GM18951 (cell line): ENCODE measurements around the gene ALG6.

Source experiments
- POLR2A ChIP-seq: IDR thresholded peaks from 4 replicates; pipeline ENCODE4 v1.6.1; 2011; ENCODE audit warnings: mild to moderate bottlenecking; ENCODE audit not compliant: insufficient read length, insufficient read depth; ENCODE audit errors: extremely low read depth
- in situ Hi-C: fragments of 300-500 bp; cut with MboI; formaldehyde crosslinking; loops from one replicate; pipeline ENCODE4 v1.12.0; 2022; ENCODE audit warnings: low sequenced_read_pairs, mixed read lengths, inconsistent platforms; ENCODE audit not compliant: unreplicated experiment

ALG6 gene

DNA sequence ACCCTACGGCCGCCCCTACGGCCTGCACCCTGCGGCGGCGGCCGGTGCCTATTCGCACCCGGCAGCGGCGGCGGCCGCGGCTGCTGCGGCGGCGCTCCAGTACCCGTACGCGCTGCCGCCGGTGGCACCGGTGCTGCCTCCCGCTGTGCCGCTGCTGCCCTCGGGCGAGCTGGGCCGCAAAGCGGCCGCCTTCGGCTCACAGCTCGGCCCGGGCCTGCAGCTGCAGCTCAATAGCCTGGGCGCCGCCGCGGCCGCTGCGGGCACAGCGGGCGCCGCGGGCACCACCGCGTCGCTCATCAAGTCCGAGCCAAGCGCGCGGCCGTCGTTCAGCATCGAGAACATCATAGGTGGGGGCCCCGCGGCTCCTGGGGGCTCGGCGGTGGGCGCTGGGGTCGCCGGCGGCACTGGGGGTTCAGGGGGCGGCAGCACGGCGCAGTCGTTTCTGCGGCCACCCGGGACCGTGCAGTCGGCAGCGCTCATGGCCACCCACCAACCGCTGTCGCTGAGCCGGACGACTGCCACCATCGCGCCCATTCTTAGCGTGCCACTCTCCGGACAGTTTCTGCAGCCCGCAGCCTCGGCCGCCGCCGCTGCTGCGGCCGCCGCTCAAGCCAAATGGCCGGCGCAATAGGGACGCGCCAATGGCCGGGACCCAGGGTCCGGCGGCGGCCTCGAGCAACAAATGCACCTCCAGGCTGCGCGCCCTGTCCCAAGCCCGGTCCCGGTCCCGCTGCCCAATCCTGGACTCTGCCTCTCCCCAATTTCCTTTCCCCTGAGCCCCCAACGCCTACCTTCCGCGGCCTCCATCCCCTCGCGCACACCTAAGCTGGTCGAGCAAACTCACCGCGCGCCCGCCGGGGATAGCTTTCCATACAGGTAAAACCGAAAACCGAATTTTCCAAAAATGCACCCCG lies 43.3 kb upstream of the ALG6 start:
- in situ Hi-C loops = no loop called here
- TF ChIP-seq POLR2A = no peak

- in situ Hi-C loops = no loop called here
- TF ChIP-seq POLR2A = no peak
Observed at GRCh38 chr1:63324779-63325119, 42.7 kb upstream of the ALG6 start.

DNA sequence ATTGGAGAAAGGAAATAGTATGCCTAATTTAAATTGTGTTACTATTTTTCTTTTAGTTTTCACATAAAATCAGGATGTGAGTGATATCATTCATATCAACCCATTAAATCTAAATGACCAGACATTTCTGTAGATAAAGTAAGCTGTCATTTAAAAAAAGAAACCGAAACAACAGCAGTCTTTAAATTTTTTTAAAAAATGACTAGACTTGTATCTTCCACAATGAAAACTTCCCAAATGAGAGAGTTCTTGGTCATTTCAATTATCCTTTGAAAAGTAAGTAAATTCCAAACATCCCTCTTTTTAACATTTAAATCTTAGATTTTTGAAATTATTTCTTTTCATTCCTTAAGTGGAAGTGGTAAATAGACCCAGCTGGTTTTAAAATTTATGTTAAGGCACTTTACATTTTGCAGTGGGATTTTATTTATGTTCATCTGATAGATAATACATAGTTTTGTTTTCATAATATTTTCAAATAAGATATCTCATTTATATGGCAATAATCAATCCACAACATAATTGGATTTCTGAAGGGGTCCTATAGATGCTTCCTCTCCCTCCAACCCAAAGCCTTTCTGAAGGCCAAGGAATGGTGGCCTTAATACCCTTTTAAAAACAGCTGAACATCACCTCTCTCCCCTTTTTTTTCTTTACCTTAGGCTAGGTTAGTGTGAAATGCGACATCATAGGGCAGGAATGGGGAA lies 42.0 kb upstream of the ALG6 start:
- no peak for TF ChIP-seq POLR2A
- in situ Hi-C loops = no loop called here

- in situ Hi-C loops = no loop called here
- TF ChIP-seq POLR2A = no peak
Observed at GRCh38 chr1:63326106-63326472, 41.3 kb upstream of the ALG6 start.

DNA sequence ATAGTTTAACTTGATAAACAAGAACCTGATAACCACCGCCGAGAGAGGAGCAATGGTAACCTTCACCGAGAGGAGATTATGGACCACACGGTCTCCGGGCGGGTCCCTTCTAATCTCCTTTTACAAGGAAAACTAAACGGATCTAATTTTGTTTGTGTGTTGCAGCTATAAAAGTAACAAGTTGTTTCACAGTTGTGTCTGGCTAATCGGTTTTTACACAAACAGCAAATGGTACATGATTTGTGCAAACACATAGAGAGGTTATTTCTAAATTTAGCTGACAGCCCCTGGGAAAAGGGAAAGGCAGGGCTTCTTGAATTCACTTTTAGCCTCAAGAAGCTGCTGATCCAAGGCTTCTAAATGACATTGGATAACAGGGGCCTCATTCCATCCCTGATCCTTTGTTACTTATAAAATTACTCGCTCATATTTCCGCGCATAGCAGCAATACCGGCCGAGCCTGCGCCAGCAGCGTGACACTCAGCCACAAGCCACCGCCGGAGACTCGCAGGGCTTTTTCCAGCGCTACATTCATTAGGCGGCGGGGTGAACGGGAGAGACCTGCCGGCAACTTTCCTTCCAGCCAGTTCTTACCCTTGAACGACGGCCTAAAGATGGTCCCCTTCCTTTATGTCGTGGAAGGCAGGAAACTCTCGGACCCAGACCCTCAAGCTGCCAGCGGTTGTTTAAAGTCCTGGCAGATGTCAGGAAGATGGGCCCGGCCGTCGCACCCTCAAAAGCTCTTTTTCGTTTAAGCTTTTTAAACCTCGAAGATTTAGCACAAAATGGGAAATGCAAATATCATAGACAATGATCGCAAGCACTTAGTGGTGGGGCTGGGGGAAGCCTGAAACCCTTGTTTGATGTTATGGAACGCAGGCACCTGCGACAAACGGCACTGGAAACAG lies 40.7 kb upstream of the ALG6 start:
- in situ Hi-C loops = no loop called here
- TF ChIP-seq POLR2A = no peak

DNA sequence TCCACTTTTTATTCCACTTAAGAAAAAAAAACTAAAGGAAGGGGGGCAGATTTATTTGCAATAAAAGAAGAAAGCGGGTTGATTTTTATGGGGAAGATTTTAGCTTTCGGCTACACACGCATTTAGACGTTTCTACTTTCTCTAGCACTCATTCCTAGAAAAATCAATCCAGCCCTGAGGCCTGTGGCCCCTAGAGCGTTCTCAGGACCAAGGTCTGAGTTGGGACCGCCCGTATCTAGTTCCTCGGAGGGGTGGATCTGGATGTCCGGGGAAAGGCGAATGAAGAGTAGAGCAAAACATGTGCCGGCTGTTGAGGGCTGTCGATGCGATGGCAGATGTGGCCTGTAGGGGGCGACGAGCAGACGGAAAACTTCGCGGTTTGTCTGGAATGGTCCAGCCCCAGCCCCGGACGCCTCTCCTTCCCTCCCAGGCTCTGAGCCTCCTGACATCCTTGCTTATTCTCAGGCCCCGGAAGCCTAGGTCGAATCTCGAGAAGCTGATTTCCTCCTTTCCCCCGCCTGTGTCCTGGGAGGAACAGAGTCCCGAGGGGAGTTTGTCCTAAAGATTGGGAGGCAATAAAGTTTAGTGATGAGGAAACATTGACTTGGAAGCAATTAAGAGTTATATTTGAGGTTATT lies 39.9 kb upstream of the ALG6 start:
- in situ Hi-C loops = no loop called here
- no peak for TF ChIP-seq POLR2A

GRCh38 chr1:63328122-63328521 lies 39.3 kb upstream of the ALG6 start:
- no peak for TF ChIP-seq POLR2A
- in situ Hi-C loops = no loop called here

DNA sequence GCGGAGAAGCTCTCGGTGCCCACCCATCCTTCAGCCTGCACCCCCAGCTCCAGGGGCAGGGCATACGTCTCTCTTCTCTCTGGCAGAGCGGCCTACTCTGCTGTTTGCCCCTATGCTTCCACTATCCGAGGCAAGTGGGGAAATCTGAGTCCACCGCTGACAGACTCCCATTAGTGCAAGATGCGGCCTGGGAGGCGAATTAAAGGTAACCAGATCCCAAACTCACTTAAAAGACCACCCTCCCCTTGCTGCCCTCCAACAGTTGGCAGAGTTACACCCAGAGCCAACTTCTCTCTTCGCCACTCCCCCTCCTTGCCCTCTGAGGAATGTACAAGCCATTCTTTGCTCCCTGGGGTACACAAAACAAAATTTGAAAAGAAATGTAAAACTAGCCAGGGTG lies 38.6 kb upstream of the ALG6 start:
- in situ Hi-C loops = no loop called here
- no peak for TF ChIP-seq POLR2A

DNA sequence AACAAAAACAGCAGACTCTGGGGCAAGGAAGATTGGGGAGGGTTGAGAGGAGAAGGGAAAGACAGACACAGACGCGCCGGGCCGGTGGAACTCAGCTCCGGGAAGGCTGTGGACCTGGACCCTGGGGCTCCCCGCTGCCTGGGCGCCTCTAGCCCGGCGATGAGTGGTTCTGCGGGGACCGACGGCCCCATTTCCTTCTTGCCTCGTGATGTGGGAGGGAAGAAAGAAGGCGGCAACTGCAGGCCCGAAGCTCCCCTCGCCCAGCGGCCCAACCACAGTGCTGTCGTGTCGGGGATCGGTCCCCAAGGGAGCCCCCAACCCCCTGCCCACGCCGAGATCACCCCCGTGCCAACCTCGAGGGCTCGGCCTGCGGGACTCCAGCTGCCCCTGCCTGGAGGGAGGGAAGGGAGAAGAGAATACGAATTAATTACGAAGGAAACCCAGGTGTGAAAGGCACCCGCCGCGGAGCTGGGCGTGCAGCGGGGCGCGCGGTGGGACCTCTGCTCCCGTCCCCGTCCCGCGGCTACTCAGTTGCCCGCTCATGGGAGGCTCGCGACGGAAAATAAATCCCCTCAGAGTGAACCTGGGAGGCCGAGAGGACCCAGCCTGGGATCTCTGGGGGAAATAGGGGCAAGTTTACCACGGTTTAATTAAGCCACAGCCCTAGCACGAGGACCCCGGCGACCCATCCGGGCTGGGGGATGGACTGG lies 37.7 kb upstream of the ALG6 start:
- in situ Hi-C loops = no loop called here
- TF ChIP-seq POLR2A = no peak

GRCh38 chr1:63330331-63330916 lies 37.0 kb upstream of the ALG6 start:
- no peak for TF ChIP-seq POLR2A
- in situ Hi-C loops = no loop called here

GRCh38 chr1:63342402-63342801 lies 25.0 kb upstream of the ALG6 start:
- in situ Hi-C loops = no loop called here
- no peak for TF ChIP-seq POLR2A

DNA sequence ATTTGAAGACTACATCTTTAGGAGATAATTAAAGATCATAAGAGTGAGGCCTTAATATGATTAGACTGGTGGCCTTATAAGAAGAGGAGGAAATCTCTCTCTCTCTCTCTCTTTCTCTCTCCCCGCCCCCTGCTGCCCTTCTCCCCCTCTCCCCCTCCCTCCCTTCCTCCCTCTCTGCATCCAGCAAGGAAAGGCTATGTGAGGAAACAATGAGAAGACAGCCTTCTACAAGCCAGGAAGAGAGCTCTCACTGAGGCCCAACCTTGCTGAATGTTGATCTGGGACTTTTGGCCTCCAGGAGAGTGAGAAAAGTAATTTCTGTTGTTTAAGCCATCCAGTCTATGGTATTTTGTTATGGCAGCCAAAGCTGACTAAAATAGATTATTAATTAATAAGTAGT lies 23.5 kb upstream of the ALG6 start:
- in situ Hi-C loops = no loop called here
- no peak for TF ChIP-seq POLR2A
